MM.1S (cell line): ENCODE results near the gene ZNF180.

Source experiments
- DNase-seq: peaks from one replicate; pipeline ENCODE4 v3.0.0-alpha.2; 2015
- H2AFZ ChIP-seq: fragments of 300-600 bp; sonication (generic); 2 replicates; pipeline ENCODE4 v1.6.0; 2016; ENCODE audit warnings: antibody characterized with exemption, low read length
- H3F3A ChIP-seq: fragments of 300-600 bp; sonication (generic); 2 replicates; pipeline ENCODE4 v1.6.1; 2016; ENCODE audit warnings: mild to moderate bottlenecking, antibody characterized with exemption, low read length, moderate library complexity, mixed read lengths; ENCODE audit not compliant: insufficient read depth
- H3K27ac ChIP-seq: fragments of 300-600 bp; sonication (generic); 2 replicates; pipeline ENCODE4 v1.5.1; 2016; ENCODE audit warnings: mild to moderate bottlenecking, low read length
- H3K27me3 ChIP-seq: fragments of 300-600 bp; sonication (generic); replicated peaks from 2 replicates; pipeline ENCODE4 v1.6.0; 2016; ENCODE audit warnings: low read length; ENCODE audit not compliant: insufficient read depth
- H3K36me3 ChIP-seq: fragments of 300-600 bp; sonication (generic); replicated peaks from 2 replicates; pipeline ENCODE4 v1.6.1; 2016; ENCODE audit warnings: mild to moderate bottlenecking, low read length, mixed read lengths; ENCODE audit not compliant: insufficient read depth
- H3K4me1 ChIP-seq: fragments of 300-600 bp; sonication (generic); 2 replicates; pipeline ENCODE4 v1.6.1; 2016; ENCODE audit warnings: low read length, mixed read lengths
- H3K4me2 ChIP-seq: fragments of 300-600 bp; sonication (generic); 2 replicates; pipeline ENCODE4 v1.6.0; 2016; ENCODE audit warnings: low read depth, low read length
- H3K4me3 ChIP-seq: fragments of 300-600 bp; sonication (generic); 2 replicates; pipeline ENCODE4 v1.5.1; 2016; ENCODE audit warnings: low read length, mixed read lengths
- H3K79me2 ChIP-seq: fragments of 300-600 bp; sonication (generic); 2 replicates; pipeline ENCODE4 v1.6.1; 2016; ENCODE audit warnings: mixed run types, low read length, mixed read lengths
- H3K9ac ChIP-seq: fragments of 300-600 bp; sonication (generic); 2 replicates; pipeline ENCODE4 v1.6.1; 2016; ENCODE audit warnings: low read length, mixed read lengths
- H3K9me2 ChIP-seq: fragments of 300-600 bp; sonication (generic); replicated peaks from 2 replicates; pipeline ENCODE4 v1.6.1; 2016; ENCODE audit warnings: mild to moderate bottlenecking, low read length, mixed read lengths; ENCODE audit not compliant: insufficient read depth
- H3K9me3 ChIP-seq: fragments of 300-600 bp; sonication (generic); replicated peaks from 2 replicates; pipeline ENCODE4 v1.6.1; 2016; ENCODE audit warnings: mild to moderate bottlenecking, low read length, mixed read lengths; ENCODE audit not compliant: insufficient read depth
- H4K20me1 ChIP-seq: fragments of 300-600 bp; sonication (generic); 2 replicates; pipeline ENCODE4 v1.6.1; 2016; ENCODE audit warnings: mild to moderate bottlenecking, low read length, moderate library complexity, mixed read lengths; ENCODE audit not compliant: insufficient read depth
- EZH2 ChIP-seq: fragments of 300-600 bp; sonication (generic); optimal IDR thresholded peaks from 2 replicates; pipeline ENCODE3; 2017; ENCODE audit warnings: low read depth, mild to moderate bottlenecking, antibody characterized with exemption, low read length, mixed read lengths
- EZH2phosphoT487 ChIP-seq: fragments of 300-600 bp; sonication (generic); IDR thresholded peaks from 2 replicates; pipeline ENCODE4 v1.6.1; 2018; ENCODE audit warnings: antibody characterized with exemption, low read length
- TF ChIP-seq, protein P1 (sequence below): fragments of 300-600 bp; sonication (generic); IDR thresholded peaks from 2 replicates; pipeline ENCODE4 v1.5.1; 2016; ENCODE audit warnings: antibody characterized with exemption, low read length, mixed read lengths

Gene ZNF180

DNA sequence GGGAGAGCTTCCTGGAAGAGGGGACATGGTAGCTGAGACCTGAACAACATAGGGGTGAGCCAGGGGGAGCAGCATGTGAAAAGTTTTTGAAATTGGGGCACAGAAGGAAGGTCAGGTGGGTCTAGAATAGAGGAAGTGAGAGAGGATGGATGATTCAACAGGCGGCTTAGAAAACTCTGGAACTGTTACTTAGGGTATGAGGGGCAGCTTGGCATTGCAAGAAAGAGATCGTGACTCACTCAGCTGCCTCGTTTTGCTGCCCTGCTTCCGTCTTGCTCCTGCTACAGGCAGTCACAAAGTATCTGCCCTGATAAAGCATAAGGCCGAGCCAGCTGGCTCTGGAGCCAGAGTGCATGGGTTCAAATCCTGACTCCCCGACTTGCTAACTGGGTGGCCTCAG is 30.5 kb upstream of the ZNF180 start:
- Histone ChIP-seq H3K79me2 (no peaks in the 10 kb centered on the region), H3K9ac (no peak overlapping the region), H3K9me3 (no peaks in the 10 kb centered on the region), H3K9me2 (no peaks in the 10 kb centered on the region), H4K20me1 (no peaks in the 10 kb centered on the region), H3K27ac (no peak overlapping the region), H3K27me3 (peaks cover 5% of the 10 kb centered on the region; the same call in 1 of the 2 replicates), H3K4me2 (no peak overlapping the region), H3K4me3 (no peak overlapping the region), H3K36me3 (no peaks in the 10 kb centered on the region), H3K4me1 (no peaks in the 10 kb centered on the region), H2AFZ (no peak overlapping the region), H3F3A (no peaks in the 10 kb centered on the region)
- TF ChIP-seq, protein P1, sequence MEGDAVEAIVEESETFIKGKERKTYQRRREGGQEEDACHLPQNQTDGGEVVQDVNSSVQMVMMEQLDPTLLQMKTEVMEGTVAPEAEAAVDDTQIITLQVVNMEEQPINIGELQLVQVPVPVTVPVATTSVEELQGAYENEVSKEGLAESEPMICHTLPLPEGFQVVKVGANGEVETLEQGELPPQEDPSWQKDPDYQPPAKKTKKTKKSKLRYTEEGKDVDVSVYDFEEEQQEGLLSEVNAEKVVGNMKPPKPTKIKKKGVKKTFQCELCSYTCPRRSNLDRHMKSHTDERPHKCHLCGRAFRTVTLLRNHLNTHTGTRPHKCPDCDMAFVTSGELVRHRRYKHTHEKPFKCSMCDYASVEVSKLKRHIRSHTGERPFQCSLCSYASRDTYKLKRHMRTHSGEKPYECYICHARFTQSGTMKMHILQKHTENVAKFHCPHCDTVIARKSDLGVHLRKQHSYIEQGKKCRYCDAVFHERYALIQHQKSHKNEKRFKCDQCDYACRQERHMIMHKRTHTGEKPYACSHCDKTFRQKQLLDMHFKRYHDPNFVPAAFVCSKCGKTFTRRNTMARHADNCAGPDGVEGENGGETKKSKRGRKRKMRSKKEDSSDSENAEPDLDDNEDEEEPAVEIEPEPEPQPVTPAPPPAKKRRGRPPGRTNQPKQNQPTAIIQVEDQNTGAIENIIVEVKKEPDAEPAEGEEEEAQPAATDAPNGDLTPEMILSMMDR = no peak
- TF ChIP-seq EZH2 (no peak), EZH2phosphoT487 (no peak)
- no peak for DNase-seq

DNA sequence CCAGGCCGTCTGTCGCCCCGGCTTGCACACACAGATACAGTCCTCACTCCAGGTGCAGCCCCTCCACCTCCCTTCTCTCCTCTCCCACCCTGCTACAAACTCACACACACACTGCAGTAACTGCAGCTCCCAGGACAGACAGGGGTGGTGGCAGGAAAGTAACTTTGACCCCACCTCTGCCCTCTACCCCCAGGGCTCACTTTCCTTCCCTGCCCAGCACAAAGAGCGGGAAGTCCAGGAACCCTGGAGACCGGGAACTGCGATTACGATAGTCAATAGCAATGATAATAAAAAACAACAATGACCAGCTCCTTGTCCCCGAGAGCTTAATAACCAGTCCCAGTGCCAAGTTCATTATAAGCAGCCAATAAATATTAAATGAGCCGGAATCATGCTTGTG is 29.2 kb upstream of the ZNF180 start, which contains the start of gene CEACAM20:
CEACAM20 (minus strand) TSS at position 140 of the 400 bp plus-strand sequence. CDS start 166 bp downstream, outside the sequence.
- no peaks in the 10 kb centered on the region for H3K79me2 ChIP-seq
- H3F3A ChIP-seq = no peaks in the 10 kb centered on the region
- H3K4me3 ChIP-seq = no peak within 1 kb of the TSS
- no peaks in the 10 kb centered on the region for H3K4me1 ChIP-seq
- H3K27ac ChIP-seq = no peak within 1 kb of the TSS
- no peaks in the 10 kb centered on the region for H3K9me2 ChIP-seq
- H3K9me3 ChIP-seq = no peaks in the 10 kb centered on the region
- H3K36me3 ChIP-seq = no peaks in the 10 kb centered on the region
- TF ChIP-seq, protein P1 = no peak
- no peak for TF ChIP-seq EZH2phosphoT487
- no peak for DNase-seq
- H2AFZ ChIP-seq = no peak within 1 kb of the TSS
- H3K27me3 ChIP-seq = peaks cover 7% of the 10 kb centered on the region; the same call in 1 of the 2 replicates
- no peak within 1 kb of the TSS for H3K9ac ChIP-seq
- H3K4me2 ChIP-seq = no peak within 1 kb of the TSS
- no peaks in the 10 kb centered on the region for H4K20me1 ChIP-seq

GRCh38 chr19:44527554-44527953 is 27.2 kb upstream of the ZNF180 start:
- Histone ChIP-seq H3K4me1 (no peaks in the 10 kb centered on the region), H3K9me2 (no peaks in the 10 kb centered on the region), H3F3A (no peaks in the 10 kb centered on the region), H3K27ac (no peak overlapping the region), H3K4me2 (no peak overlapping the region), H4K20me1 (no peaks in the 10 kb centered on the region), H2AFZ (no peak overlapping the region), H3K4me3 (no peak overlapping the region), H3K79me2 (no peaks in the 10 kb centered on the region), H3K36me3 (no peaks in the 10 kb centered on the region), H3K27me3 (peaks cover 7% of the 10 kb centered on the region; the same call in 1 of the 2 replicates), H3K9ac (no peak overlapping the region), H3K9me3 (no peaks in the 10 kb centered on the region)
- no peak for DNase-seq
- TF ChIP-seq EZH2phosphoT487 = no peak
- TF ChIP-seq EZH2 = no peak
- TF ChIP-seq, protein P1 = no peak
